ENCODE data around the gene HAUS3.
"Not testable (repeated sequence)": the region's sequence is repeated elsewhere in the genome, so short reads cannot be mapped to it uniquely, and the experiment has no call there.

Gene HAUS3

DNA sequence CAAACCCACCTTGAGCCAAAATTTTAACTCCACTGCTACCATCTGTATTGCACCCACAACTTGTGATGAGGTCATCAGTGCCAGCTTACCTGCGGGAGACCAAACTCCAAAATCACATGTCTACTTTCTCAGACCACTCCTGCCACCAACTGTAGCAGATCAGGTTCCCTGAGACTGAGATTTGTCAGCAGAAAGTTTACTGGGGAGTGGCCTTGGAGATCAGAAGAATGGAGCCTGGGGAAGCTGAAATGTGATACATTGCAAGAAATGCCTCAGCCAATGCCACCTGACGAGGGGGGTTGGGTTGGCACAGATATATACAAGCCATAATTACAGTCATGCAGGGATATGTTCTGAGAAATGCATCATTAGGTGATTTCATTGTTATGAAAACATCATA is 19.1 kb downstream of the HAUS3 start:
- DNase-seq: no peak

DNA sequence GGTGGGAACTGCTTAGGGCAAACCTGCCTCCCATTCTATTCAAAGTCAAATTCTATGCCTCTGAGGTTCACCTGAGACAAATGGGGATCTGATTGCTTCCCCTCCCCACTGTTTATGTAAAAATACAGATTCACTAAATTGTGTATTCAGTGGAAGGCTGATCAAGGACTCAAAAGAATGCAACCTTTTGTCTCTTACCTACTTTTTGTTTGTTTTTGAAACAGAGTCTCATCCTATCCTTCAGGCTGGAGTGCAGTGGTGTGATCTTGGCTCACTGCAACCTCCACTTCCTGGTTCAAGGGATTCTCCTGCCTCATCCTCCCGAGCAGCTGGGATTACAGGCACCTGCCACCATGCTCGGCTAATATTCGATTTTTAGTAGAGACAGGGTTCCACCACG is 20.5 kb downstream of the HAUS3 start:
- not testable (repeated sequence) for DNase-seq

DNA sequence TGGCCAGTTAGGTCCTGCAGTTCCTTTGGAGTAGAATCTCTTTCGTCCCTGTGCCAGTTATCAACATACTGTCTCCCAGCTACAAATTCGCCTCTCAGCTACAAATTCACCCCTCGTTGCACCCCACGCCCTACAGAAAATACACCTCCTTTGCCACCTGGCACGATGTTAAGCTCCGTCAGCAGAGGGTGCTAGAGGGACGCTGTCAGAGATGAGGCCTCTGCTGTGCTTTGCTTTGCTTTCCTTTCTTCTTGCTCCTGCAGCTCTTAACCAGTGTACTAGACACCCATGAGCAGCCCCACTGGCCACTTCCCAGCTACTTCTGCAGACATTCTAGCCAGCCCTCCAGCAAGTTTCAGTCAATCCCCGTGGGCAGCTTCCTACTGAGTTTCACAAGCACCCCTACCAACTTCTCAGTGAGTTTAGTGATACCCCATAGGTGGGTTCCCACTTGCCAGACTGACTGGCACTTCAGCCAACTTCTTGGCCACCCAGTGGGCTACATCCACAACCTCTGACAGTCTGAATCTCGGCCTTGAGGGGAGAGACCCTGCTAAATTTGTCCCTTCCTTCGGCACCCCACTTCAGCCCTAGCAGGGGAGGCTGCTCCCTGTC is 21.8 kb downstream of the HAUS3 start:
- peak in 53 of 58 donors; percentile 7 to 79 (median 46) for DNase-seq

DNA sequence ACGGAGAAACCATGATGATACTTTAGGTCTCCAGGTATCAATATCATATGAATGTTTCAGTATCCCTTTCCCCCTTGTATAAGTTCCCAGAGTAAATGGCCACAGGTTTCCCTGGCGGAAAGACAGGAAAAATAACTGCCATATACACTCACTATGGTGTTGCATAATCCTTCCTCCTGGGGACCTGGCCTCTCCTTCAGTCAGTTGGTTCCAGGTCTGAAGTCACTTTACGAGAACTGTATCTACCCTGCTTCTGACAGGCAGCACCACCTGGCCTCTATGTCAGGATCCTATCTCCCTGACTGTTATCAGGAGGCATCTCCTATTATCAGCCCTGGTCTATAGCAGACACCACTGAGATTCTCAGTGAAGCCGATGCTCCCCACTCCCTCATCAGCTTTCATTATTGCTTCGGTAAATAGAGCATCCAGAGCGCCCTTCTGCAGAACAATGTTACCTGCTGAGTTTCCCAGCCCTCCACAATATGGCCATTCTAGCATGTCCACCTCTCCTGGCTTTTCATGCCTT is 22.6 kb downstream of the HAUS3 start:
- no peak for DNase-seq

DNA sequence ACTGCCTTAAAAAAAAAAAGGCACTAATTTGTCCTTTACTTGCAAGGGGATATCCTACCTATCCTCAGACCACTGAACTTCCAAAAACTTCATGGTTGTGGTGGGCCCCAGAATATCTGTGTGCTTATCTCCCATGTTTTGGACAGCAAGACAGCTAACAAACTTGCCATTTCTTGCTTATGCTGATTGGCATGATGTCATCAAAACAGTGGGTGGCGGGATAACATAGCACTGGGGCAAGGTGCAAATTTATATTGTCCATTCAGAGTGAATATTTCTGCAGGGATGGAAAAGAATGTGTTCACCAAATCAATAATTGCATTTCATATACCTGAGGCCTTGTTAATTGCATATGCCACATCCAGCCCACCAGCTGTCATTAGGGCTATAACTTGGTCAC is 23.5 kb downstream of the HAUS3 start:
- no peak for DNase-seq

DNA sequence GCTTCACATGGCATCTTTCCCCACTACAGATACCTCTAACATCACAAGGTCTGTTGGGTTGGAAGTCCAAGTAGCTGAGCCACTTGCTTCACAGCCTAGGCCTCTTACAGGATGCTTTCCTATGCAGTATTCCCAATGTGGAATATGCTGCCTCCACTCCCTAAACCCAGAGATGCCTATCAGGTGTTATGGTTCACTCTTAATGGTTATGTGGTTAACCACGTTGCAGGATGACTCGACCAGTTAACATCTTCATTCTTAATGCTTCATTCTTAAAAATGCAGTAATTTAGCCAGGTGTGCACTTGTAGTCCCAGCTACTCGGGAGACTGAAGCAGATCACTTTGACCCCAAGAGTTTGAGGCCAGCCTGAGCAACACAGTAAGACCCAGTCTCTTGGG is 24.2 kb downstream of the HAUS3 start:
- DNase-seq: no peak

DNA sequence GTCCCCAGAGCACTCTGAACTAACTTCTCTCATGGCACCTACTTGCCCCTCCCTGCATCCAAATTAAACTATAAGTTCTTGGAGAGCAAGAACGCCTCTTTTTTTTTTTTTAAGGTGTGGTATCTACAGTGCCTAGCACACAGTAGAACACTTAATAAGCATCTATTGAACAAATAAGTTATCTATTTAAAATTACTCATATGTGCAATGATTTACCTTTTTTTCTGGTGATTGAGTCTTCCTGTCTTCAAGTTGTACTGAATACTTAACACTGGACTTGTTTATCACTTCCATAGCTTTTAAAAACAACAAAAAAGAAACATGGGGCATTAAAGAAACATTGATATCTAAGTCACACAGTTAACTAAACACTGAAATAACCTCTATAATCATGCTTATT is 29.1 kb downstream of the HAUS3 start:
- DNase-seq: no peak

DNA sequence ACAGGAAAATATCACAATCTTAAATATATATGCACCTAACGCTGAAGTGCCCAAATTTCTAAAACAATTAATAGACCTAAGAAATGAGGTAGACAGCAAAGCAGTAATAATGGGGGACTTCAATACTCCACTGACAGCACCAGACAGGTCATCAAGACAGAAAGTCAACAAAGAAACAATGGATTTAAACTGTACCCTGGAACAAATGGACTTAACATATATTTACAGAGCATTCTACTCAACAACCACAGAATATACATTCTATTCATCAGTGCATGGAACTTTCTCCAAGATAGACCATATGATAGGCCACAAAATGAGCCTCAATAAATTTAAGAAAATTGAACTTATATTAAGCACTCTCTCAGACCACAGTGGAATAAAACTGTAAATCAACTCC is 39.1 kb downstream of the HAUS3 start:
- DNase-seq: not testable (repeated sequence)

DNA sequence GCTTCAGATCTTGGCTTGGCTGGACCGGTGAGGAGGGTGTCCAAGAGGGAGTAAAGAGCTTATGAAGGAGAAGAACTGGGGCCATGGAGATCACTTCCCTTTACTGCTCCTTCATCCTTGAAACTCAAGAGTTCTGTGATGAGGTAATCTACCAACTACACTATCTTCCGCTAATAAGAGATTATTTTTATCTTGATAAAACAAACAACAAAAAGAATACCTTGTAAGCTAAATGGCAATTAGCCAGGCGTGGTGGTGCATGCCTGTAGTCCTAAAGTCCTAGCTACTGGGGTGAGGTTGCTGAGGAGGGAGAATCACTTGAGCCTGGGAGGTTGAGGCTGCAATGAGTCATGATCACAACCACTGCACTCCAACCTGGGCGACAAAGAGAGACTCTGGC is 47.4 kb downstream of the HAUS3 start:
- DNase-seq: no peak

DNA sequence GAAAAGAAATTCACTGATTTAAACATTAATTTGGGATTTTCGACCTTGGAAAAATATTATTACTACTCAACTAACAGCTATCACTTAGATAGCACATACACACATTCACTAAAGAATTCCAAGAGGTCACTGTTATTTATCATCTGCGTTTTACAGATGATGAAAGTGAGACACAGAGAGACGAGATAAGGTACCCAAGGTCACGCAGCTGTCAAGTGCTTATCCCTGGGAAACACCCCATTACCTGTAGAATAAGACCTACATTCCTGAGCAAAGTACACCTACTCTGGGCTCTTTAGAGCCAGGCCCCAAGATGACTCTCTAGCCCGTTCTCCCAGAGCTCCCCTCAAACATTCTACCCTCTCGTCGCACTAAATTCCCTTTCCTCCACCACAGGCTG is 48.6 kb downstream of the HAUS3 start:
- no peak for DNase-seq

DNA sequence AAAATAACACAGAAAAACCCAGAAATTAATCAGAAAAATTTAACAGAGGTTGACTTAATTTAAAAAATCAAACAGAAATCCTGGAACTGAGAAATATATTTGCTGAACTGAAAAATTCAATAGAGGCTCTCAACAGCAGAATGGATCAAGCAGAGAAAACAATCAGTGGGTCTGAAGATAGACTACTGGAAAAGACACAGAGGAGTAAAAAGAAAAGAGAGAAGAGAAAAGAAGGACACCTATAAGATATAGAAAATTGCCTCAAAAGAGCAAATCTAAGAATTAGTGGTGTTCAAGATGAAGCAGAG is 55.1 kb downstream of the HAUS3 start:
- no peak for DNase-seq

DNA sequence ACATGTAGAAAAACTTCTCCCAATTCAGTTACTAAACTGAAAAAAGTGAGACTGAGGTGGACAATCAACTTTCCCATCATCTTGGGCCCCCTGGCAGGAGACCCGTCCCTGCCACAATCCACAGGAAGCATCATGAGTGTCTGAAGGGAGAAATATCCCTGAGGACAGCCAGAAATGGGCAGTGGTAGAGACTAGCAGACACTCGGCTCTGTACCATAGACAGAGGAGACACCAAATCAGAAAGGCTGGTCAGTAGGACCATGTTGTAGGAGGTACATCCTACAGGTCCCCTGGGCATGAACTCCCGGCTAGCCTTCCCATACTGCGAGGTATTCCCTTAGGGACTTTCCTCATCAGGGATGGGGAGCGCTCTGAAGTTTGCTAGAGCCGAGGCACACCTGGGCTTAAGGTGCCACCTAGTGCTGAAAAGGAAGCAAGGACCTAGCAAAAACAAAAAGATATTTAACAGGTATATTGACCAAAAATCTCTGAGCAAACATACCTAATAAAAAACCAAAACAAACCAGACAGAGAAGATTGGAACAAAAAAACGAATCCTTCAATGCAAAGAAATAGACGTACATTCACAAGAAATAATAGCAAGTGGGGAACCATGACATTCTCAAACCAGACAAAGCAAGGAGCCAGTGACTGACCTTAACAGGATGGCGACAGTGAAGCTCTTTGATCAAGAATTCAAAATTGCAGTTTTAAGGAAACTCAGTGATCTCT is 55.6 kb downstream of the HAUS3 start:
- DNase-seq: no peak

DNA sequence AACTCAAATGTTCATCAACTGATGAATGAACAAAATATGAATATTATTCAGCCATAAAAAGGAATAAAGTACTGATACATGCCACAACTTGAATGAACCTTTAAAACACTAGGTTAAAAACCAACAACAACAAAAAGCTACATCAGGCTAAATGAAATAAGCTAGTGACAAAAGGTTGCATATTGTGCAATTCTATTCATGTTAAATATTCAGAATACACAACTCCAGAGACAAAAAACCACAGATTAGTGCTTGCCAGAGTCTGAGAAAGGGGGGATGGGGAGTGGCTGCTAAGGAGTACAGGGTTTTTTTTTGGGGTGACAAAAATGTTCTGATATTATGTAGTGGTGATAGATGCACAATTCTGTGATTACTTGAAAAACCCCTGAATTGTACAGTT is 58.5 kb downstream of the HAUS3 start:
- no peak for DNase-seq

DNA sequence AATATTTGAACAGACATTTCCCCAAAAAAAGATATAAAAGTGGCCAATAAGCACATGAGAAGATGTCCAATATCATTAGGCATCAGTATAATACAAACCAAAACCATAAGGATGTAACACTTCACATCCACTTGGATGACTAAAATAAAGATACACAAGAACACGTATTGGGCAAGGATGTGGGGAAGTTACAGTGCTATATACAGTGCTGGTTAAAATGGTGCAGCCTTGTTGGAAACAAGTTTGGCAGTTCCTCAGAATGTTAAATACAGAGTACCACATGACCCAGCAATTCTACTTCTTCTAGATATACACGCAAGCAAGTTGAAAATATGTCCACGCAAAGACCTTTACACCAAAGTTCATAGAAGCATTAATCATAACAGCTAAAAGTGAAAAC is 58.9 kb downstream of the HAUS3 start:
- no peak for DNase-seq

DNA sequence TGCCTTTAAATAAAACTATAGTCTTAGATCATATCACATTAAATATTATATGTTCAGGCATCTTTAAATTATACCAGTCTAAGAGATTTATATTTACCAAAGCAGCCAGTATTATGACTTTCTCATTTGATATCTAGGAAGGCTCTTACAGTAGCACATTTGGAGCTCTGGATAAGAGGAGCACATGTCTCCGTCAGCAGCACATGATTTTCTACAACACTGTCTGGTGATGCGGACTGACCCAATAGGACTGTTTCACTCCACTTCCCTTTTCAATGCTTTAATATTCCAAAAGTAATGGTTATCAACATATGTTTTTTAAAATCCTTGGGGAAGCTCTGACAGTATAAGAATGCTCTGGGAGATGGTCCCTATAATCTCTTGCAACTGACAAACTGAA is 61.5 kb downstream of the HAUS3 start:
- no peak for DNase-seq

DNA sequence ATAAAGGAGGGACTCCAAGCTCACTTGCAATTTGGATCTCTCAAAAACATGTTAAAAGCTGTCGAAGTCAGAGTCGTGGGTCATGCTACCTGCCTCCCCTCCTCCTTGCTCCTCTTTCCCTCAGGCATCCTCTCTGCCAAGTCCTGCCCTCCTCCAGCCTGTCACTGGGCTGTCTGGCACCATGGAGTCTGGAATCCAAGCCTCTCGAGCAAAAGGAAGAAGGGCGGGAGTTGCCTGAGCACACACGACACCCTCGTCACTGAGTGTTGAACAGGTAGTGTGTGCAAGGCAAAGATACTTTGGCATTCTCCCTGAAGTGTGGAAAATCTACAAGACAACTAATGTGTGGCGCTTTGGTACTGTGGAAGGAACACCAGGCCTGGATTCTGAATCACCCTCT is 62.2 kb downstream of the HAUS3 start:
- no peak for DNase-seq

DNA sequence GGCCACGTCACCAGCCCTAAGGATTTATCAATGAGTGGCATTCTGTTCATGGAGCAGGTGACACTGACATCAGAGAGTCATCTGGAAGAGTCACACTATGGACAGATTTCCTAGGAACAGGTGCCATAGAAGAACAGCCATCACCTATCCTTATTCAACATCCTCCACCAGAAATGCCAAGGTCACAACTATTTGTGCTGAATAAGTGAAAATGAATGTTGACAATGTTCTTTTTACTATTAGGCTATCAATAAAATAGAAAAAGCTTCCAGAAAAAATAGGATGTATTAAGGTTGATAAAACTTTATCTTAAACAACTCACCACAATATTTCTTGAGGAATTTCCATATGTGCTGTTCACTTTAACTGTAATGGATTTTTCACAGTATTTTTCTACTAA is 62.9 kb downstream of the HAUS3 start:
- no peak for DNase-seq
